ENCODE results near the gene LIMA1.

DNA sequence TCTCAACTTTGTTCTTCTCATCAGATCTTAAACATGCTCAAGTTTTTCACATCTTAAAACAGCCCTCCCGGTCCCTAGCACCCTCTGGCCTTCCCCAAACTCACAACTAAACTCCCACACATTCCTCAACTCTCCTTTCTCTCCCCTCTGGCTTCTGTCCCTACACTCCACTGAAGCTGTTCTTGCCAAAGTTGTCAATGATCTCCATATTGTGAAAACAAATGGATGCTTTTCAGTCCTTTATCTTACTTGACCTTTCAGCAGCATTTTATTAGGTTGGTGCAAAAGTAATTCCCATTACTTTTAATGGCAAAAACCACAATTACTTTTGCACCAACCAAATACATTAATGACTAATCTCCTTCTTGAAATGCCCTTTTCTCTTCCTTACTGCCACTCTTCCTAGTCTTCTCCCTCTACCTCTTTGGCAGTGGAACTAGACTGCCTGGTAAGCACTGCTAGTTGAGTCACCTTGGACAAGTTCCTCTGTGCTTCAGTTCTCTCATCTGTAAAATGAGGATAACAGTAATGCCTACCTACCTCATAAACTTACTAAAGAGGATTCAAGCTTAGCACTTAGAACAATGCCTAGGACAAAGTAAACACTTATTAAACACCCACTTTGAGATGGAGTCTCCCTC lies 132.2 kb downstream of the LIMA1 start:
- TF ChIP-seq, protein P1, sequence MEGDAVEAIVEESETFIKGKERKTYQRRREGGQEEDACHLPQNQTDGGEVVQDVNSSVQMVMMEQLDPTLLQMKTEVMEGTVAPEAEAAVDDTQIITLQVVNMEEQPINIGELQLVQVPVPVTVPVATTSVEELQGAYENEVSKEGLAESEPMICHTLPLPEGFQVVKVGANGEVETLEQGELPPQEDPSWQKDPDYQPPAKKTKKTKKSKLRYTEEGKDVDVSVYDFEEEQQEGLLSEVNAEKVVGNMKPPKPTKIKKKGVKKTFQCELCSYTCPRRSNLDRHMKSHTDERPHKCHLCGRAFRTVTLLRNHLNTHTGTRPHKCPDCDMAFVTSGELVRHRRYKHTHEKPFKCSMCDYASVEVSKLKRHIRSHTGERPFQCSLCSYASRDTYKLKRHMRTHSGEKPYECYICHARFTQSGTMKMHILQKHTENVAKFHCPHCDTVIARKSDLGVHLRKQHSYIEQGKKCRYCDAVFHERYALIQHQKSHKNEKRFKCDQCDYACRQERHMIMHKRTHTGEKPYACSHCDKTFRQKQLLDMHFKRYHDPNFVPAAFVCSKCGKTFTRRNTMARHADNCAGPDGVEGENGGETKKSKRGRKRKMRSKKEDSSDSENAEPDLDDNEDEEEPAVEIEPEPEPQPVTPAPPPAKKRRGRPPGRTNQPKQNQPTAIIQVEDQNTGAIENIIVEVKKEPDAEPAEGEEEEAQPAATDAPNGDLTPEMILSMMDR (conservative IDR thresholded peaks at IDR 0.05; ENCODE audit: low read depth, low read length): no peak
- TF ChIP-seq RFX5 (IDR thresholded peaks at IDR 0.05; ENCODE audit: low read depth, low read length) (no peak), RAD21 (IDR thresholded peaks at IDR 0.05; ENCODE audit: low read length) (no peak), SMC3 (IDR thresholded peaks at IDR 0.05; ENCODE audit: low read depth, low read length) (no peak), POLR2A (IDR thresholded peaks at IDR 0.05; ENCODE audit: low read depth, low read length) (no peak)

All from IMR-90 (cell line).